Cardiac fibroblast (primary cell): Measurements from ENCODE around the gene FBXL13.
"Not testable (repeated sequence)": the region's sequence is repeated elsewhere in the genome, so short reads cannot be mapped to it uniquely, and the experiment has no call there.

Experiments used
- DNase-seq, 2 donors: peaks; one replicate each; pipeline versions ENCODE4 v3.0.0 to v3.0.0-alpha.2; 2010; ENCODE audit warnings: low read depth in 2 of 2
- H3K4me3 ChIP-seq, 2 donors: replicated peaks in 1 of 2; 1 replicate in 1 of 2; 2 replicates in 1 of 2; pipeline ENCODE4 v1.5.1; 2011; ENCODE audit warnings: low read depth in 2 of 2, low read length in 2 of 2, mild to moderate bottlenecking in 2 of 2, moderate library complexity in 1 of 2
- CTCF ChIP-seq: IDR thresholded peaks from one replicate; pipeline ENCODE4 v1.5.1; 2011; ENCODE audit warnings: low read depth, mild to moderate bottlenecking, low read length, inconsistent platforms

The FBXL13 gene

GRCh38 chr7:102845346-102845745, 229.2 kb downstream of the FBXL13 start:
- no peak for DNase-seq
- no peak for TF ChIP-seq CTCF
- H3K4me3 ChIP-seq = no peak overlapping the region

GRCh38 chr7:102843850-102844249, 230.7 kb downstream of the FBXL13 start:
- no peak for TF ChIP-seq CTCF
- DNase-seq = no peak
- no peak overlapping the region for H3K4me3 ChIP-seq

- no peak for DNase-seq
- TF ChIP-seq CTCF = no peak
- no peak overlapping the region for H3K4me3 ChIP-seq
These were observed 232.3 kb downstream of the FBXL13 start for GRCh38 chr7:102842284-102842683.

GRCh38 chr7:102841290-102841689, 233.3 kb downstream of the FBXL13 start:
- DNase-seq = peak; percentile 34 to 60
- H3K4me3 ChIP-seq = no peak overlapping the region
- TF ChIP-seq CTCF = no peak

- no peak for DNase-seq
- no peak for TF ChIP-seq CTCF
- no peak overlapping the region for H3K4me3 ChIP-seq
These were observed 234.2 kb downstream of the FBXL13 start for GRCh38 chr7:102840404-102840803.

- DNase-seq, H3K4me3 ChIP-seq: not testable (repeated sequence)
These were observed 236.0 kb downstream of the FBXL13 start for GRCh38 chr7:102838572-102839101.

- no peak overlapping the region for H3K4me3 ChIP-seq
- no peak for DNase-seq
- TF ChIP-seq CTCF = no peak
These were observed 236.8 kb downstream of the FBXL13 start for GRCh38 chr7:102837802-102838201.
